Calu3 (cell line): ENCODE data around the gene EOMES. TPM values are rescaled to one million over a fixed set of nuclear protein-coding genes. Genes with fewer than 3 reads are reported as not detected.

ENCODE experiments used
- BruUV-seq: library from RNA; stranded (reverse); fragments of 400-500 nt; replicated peaks from 2 replicates; lab custom pipeline; 2021; lab: Mats Ljungman, UMichigan
- CTCF ChIA-PET: fragments of 300-600 bp; sonication (Branson Sonifier 250); formaldehyde crosslinking; loops from one replicate; lab custom pipeline; 2022; ENCODE audit warnings: antibody characterized with exemption; lab: Charles Lee
- DNase-seq: peaks from one replicate; pipeline ENCODE4 v3.0.0; 2022
- H3K27ac Mint-ChIP-seq: one replicate; pipeline ENCODE4 v1.8.0; 2022; ENCODE audit warnings: mixed read lengths; ENCODE audit not compliant: unreplicated experiment
- H3K27me3 Mint-ChIP-seq: one replicate; pipeline ENCODE4 v1.8.0; 2022; ENCODE audit warnings: mixed read lengths; ENCODE audit not compliant: unreplicated experiment
- H3K36me3 Mint-ChIP-seq: one replicate; pipeline ENCODE4 v1.8.0; 2022; ENCODE audit warnings: mild to moderate bottlenecking, moderate library complexity, mixed read lengths; ENCODE audit not compliant: insufficient read depth, unreplicated experiment
- H3K4me1 Mint-ChIP-seq: one replicate; pipeline ENCODE4 v1.8.0; 2022; ENCODE audit warnings: mild to moderate bottlenecking, low read depth, mixed read lengths; ENCODE audit not compliant: unreplicated experiment
- H3K4me3 Mint-ChIP-seq: one replicate; pipeline ENCODE4 v1.8.0; 2022; ENCODE audit warnings: mild to moderate bottlenecking, low read depth, moderate library complexity, mixed read lengths; ENCODE audit not compliant: unreplicated experiment
- H3K9me3 Mint-ChIP-seq: one replicate; pipeline ENCODE4 v1.8.0; 2022; ENCODE audit warnings: low read depth, mixed read lengths; ENCODE audit not compliant: unreplicated experiment
- CTCF ChIP-seq: fragments of 200-600 bp; IDR thresholded peaks from one replicate; pipeline ENCODE4 v1.8.0; 2022; ENCODE audit warnings: antibody characterized with exemption; ENCODE audit not compliant: unreplicated experiment
- intact Hi-C: fragments of 100-400 bp; cut with micrococcal nuclease; formaldehyde crosslinking; loops from one replicate; pipeline ENCODE4 v1.10.0; 2022; ENCODE audit not compliant: unreplicated experiment
- total RNA-seq: library from RNA; stranded (reverse); gene quantifications from 2 replicates; pipeline ENCODE4 v1.2.3, GENCODE V29; 2022

The EOMES gene
- total RNA-seq, 1 experiment from 2014 or later, result 0.61 TPM

DNA sequence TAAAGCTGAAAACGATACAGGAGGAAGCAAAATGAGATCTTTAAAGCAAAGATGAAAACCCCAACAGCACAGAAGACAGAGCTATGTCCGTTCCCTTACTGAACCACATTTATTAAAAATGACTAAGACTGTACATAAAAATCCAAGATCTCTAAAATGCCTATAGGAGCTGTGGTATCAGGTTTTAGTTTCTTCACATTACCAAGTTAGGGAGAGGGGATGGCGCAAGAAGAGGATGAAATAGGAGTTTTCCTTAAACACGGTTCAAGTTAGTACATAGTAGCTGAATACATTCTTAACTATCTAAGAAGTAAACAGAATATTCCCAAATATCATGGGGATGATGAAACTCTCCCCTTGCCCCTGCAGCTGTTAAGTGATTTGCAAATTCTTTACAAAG, 6.3 kb downstream of the EOMES start:
- no peak for DNase-seq
- no TSS peak for BruUV-seq
- no peak for TF ChIP-seq CTCF
- CTCF ChIA-PET, result no interaction called here
- intact Hi-C loops, result no loop called here
- peaks cover 49% of the 10 kb centered on the region for H3K27me3 Mint-ChIP-seq
- no peak overlapping the region for H3K4me3 Mint-ChIP-seq
- no peaks in the 10 kb centered on the region for H3K9me3 Mint-ChIP-seq
- H3K27ac Mint-ChIP-seq, result no peak overlapping the region
- H3K4me1 Mint-ChIP-seq, result peaks cover 25% of the 10 kb centered on the region
- H3K36me3 Mint-ChIP-seq, result peaks cover 7% of the 10 kb centered on the region

DNA sequence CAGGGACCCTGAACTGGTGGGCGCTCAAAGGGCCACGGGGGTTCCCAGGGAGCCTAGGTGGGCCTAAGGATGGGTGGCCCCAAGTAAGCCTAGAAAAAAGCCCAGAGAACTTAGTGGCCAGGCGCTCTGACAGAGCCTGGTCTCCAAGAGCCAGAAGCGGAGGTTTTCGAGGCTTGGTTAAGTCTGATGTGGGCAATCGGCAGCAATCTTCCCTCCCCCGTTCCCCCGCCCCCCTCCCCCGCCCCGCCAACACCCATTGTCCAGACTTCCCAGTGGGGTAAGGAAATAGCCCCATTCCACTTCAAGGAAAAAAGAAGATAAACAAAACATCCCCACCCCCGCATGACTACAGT, 6.7 kb downstream of the EOMES start:
- CTCF ChIA-PET, result no interaction called here

DNA sequence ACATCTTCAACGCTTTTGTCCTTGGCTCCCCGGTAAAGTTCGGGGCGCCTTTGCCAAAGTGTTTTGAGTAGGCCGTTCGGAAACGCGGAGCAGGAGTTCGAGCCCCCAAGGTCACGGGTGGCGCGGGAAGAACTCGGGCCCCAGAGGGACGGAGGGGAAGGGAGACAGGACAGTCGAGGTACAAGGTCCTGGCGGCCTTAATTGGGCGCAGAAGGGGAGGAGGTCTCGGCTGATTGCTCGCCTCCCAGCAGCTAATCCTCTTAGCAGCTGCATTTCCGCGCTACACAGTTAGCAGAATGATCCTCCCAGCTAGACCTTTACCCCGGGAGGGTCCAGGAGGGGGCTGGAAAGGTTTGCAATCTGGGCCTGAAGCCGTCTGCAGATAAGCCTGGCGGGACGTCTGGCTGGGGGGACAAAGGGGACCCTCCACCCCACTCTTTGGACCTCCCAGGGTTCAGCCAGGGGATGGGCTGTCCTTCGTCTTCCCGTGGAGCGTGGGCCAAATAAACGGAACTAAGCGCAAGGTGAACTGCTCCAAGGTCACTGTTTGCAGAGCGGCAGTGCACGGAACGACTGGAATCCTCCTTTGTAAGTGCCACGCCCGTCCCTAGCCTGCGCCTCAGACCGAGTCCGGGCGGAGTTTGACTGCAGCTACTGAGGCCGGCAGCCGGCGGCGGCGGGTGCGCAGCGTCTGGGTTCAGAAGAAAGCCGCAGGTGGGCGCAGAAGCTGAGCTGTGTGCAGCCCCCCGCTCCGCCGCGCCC, 7.2 kb downstream of the EOMES start:
- no peak for TF ChIP-seq CTCF
- no peaks in the 10 kb centered on the region for H3K9me3 Mint-ChIP-seq
- intact Hi-C loops, result loop anchor here (5.0 kb wide), 1 partner anchor 572 kb away; no protein-coding TSS in a partner anchor
- H3K36me3 Mint-ChIP-seq, result peaks cover 5% of the 10 kb centered on the region
- BruUV-seq, result no TSS peak
- no peak overlapping the region for H3K27ac Mint-ChIP-seq
- peak overlapping the region; percentile 68 for H3K4me3 Mint-ChIP-seq
- CTCF ChIA-PET, result no interaction called here
- DNase-seq, result peak; percentile 42
- peaks cover 25% of the 10 kb centered on the region for H3K4me1 Mint-ChIP-seq
- peaks cover 49% of the 10 kb centered on the region for H3K27me3 Mint-ChIP-seq

More for the DNA sequence above, 6.7 kb downstream of the EOMES start:
- no peak for TF ChIP-seq CTCF
- DNase-seq, result no peak
- peak overlapping the region; percentile 68 for H3K4me3 Mint-ChIP-seq
- H3K27me3 Mint-ChIP-seq, result peaks cover 49% of the 10 kb centered on the region
- no peak overlapping the region for H3K27ac Mint-ChIP-seq
- H3K36me3 Mint-ChIP-seq, result peaks cover 5% of the 10 kb centered on the region
- no peaks in the 10 kb centered on the region for H3K9me3 Mint-ChIP-seq
- H3K4me1 Mint-ChIP-seq, result peaks cover 25% of the 10 kb centered on the region
- BruUV-seq, result no TSS peak
- intact Hi-C loops, result no loop called here

DNA sequence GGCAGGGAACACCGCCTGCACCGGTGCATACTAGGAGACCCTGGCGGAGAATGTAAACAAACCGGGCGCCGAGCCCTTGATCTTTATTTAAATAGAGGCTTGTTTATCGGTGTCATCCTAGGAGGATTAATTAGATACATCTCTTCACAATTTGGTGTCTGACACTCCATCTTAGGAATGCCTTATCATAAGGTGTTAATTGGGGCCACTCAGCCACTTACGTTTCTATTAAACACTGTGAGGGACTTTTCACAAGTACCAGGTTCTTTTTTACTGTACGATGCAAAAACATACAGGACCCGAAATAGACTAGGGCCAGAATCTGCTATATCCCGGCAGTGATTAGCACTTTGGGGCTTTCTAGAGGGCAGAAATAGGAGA, 8.0 kb downstream of the EOMES start:
- peaks cover 25% of the 10 kb centered on the region for H3K4me1 Mint-ChIP-seq
- peak overlapping the region; percentile 68 for H3K4me3 Mint-ChIP-seq
- peaks cover 49% of the 10 kb centered on the region for H3K27me3 Mint-ChIP-seq
- intact Hi-C loops, result loop anchor here (5.0 kb wide), 1 partner anchor 573 kb away; no protein-coding TSS in a partner anchor
- no TSS peak for BruUV-seq
- DNase-seq, result no peak
- H3K9me3 Mint-ChIP-seq, result no peaks in the 10 kb centered on the region
- H3K36me3 Mint-ChIP-seq, result peaks cover 5% of the 10 kb centered on the region
- no peak for TF ChIP-seq CTCF
- CTCF ChIA-PET, result no interaction called here
- H3K27ac Mint-ChIP-seq, result no peak overlapping the region
